Activated CD4-positive, alpha-beta memory T cell treated with anti-CD3 and anti-CD28 coated beads, Interleukin-2, amount 10 ng/mL, durations not matched to agents 7 days and 5 days (primary cell): ENCODE data around the gene WEE1. TPM values are rescaled to one million over a fixed set of nuclear protein-coding genes. Genes with fewer than 3 reads are reported as not detected.
"Not testable (repeated sequence)": the region's sequence is repeated elsewhere in the genome, so short reads cannot be mapped to it uniquely, and the experiment has no call there.

Experiments used
- CTCF ChIA-PET: fragments of 350-600 bp; sonication (Branson Sonifier 250); formaldehyde crosslinking; loops from one replicate; lab custom pipeline; 2021; ENCODE audit warnings: antibody characterized with exemption, inconsistent platforms; lab: Charles Lee
- POLR2A ChIA-PET: fragments of 350-600 bp; sonication (Branson Sonifier 250); formaldehyde crosslinking; loops from one replicate; lab custom pipeline; 2021; ENCODE audit warnings: antibody characterized with exemption; lab: Charles Lee
- DNase-seq: peaks from one replicate; pipeline ENCODE4 v3.0.0-alpha.2; 2020
- H3K27ac Mint-ChIP-seq: one replicate; pipeline ENCODE4 v1.8.0; 2021; ENCODE audit warnings: mild to moderate bottlenecking, mixed read lengths
- H3K27me3 Mint-ChIP-seq: one replicate; pipeline ENCODE4 v1.8.0; 2021; ENCODE audit warnings: mixed read lengths
- H3K36me3 Mint-ChIP-seq: one replicate; pipeline ENCODE4 v1.8.0; 2021; ENCODE audit warnings: low read depth, mixed read lengths
- H3K4me1 Mint-ChIP-seq: one replicate; pipeline ENCODE4 v1.8.0; 2021; ENCODE audit warnings: mixed read lengths
- H3K4me3 Mint-ChIP-seq: one replicate; pipeline ENCODE4 v1.8.0; 2021; ENCODE audit warnings: mild to moderate bottlenecking, mixed read lengths
- H3K9me3 Mint-ChIP-seq: one replicate; pipeline ENCODE4 v1.8.0; 2021; ENCODE audit warnings: mixed read lengths
- total RNA-seq, 2 experiments: library from RNA; stranded (reverse); gene quantifications; one replicate each; pipeline ENCODE4 v1.2.3, GENCODE V29; 2021

The WEE1 gene
- total RNA-seq, 2 experiments from 2014 or later, result 62.8 to 64.1 TPM

- no peaks in the 10 kb centered on the region for H3K4me1 Mint-ChIP-seq
- no peaks in the 10 kb centered on the region for H3K27me3 Mint-ChIP-seq
- ChIA-PET POLR2A (interaction anchor here (1.3 to 2.5 kb wide), 5 partner anchors 38 to 213 kb away, joined by 5 to 14 read pairs (median 7); partner anchors contain the start of gene WEE1), CTCF (interaction anchor here (0.5 to 4.7 kb wide), 47 partner anchors 9 to 773 kb away, joined by 3 to 103 read pairs (median 4); partner anchors contain the start of gene WEE1)
- no peaks in the 10 kb centered on the region for H3K36me3 Mint-ChIP-seq
- DNase-seq, result peak; percentile 80
- H3K4me3 Mint-ChIP-seq, result no peak overlapping the region
- no peaks in the 10 kb centered on the region for H3K9me3 Mint-ChIP-seq
- no peak overlapping the region for H3K27ac Mint-ChIP-seq
Observed at GRCh38 chr11:9535189-9535781, 38.2 kb upstream of the WEE1 start.

GRCh38 chr11:9538548-9538947 lies 34.9 kb upstream of the WEE1 start:
- ChIA-PET CTCF (interaction anchor here (1.2 kb wide), 1 partner anchor 75 kb away, joined by 8 read pairs; no protein-coding TSS in a partner anchor), POLR2A (interaction anchor here (1.3 kb wide), 1 partner anchor 75 kb away, joined by 4 read pairs; no protein-coding TSS in a partner anchor)
- no peak for DNase-seq
- no peak overlapping the region for H3K4me3 Mint-ChIP-seq
- H3K27me3 Mint-ChIP-seq, result no peaks in the 10 kb centered on the region
- H3K27ac Mint-ChIP-seq, result no peak overlapping the region
- no peaks in the 10 kb centered on the region for H3K36me3 Mint-ChIP-seq
- H3K4me1 Mint-ChIP-seq, result no peaks in the 10 kb centered on the region
- H3K9me3 Mint-ChIP-seq, result no peaks in the 10 kb centered on the region

- H3K27ac Mint-ChIP-seq, H3K4me3 Mint-ChIP-seq, POLR2A ChIA-PET, H3K27me3 Mint-ChIP-seq, DNase-seq, H3K4me1 Mint-ChIP-seq, H3K36me3 Mint-ChIP-seq, H3K9me3 Mint-ChIP-seq: not testable (repeated sequence)
- CTCF ChIA-PET, result interaction anchor here (2.2 kb wide), 1 partner anchor 15 kb away, joined by 7 read pairs; no protein-coding TSS in a partner anchor
Observed at GRCh38 chr11:9549216-9549615, 24.3 kb upstream of the WEE1 start.

- H3K9me3 Mint-ChIP-seq, result peaks cover 3% of the 10 kb centered on the region
Observed at GRCh38 chr11:9550191-9550628, 23.3 kb upstream of the WEE1 start.

GRCh38 chr11:9561279-9561982 lies 12.0 kb upstream of the WEE1 start:
- H3K9me3 Mint-ChIP-seq, result peaks cover 13% of the 10 kb centered on the region
- peaks cover 18% of the 10 kb centered on the region for H3K4me1 Mint-ChIP-seq
- H3K27me3 Mint-ChIP-seq, result no peaks in the 10 kb centered on the region
- POLR2A ChIA-PET, result interaction anchor here (1.4 kb wide), 1 partner anchor 14 kb away, joined by 4 read pairs; no protein-coding TSS in a partner anchor
- no peak for DNase-seq
- CTCF ChIA-PET, result interaction anchor here (1.0 kb wide), 1 partner anchor 75 kb away, joined by 3 read pairs; no protein-coding TSS in a partner anchor
- no peak overlapping the region for H3K4me3 Mint-ChIP-seq
- H3K36me3 Mint-ChIP-seq, result peaks cover 26% of the 10 kb centered on the region
- H3K27ac Mint-ChIP-seq, result no peak overlapping the region

More at GRCh38 chr11:9550191-9550628, 23.3 kb upstream of the WEE1 start:
- Mint-ChIP-seq H3K36me3 (peaks cover 7% of the 10 kb centered on the region), H3K27ac (no peak overlapping the region), H3K27me3 (no peaks in the 10 kb centered on the region), H3K4me1 (peaks cover 2% of the 10 kb centered on the region), H3K4me3 (no peak overlapping the region)
- POLR2A ChIA-PET, result interaction anchor here (0.8 kb wide), 1 partner anchor 23 kb away, joined by 3 read pairs; the partner anchor contains the start of gene WEE1
- CTCF ChIA-PET, result interaction anchor here (0.6 to 1.6 kb wide), 2 partner anchors 8 to 63 kb away, joined by 3 to 5 read pairs; no protein-coding TSS in a partner anchor
- DNase-seq, result no peak

- POLR2A ChIA-PET, result interaction anchor here (1.4 to 1.8 kb wide), 3 partner anchors 11 to 178 kb away, joined by 3 to 8 read pairs (median 4); partner anchors contain the start of genes IPO7 and WEE1
Observed at GRCh38 chr11:9562716-9563115, 10.8 kb upstream of the WEE1 start.

GRCh38 chr11:9563196-9563730 lies 10.2 kb upstream of the WEE1 start:
- peaks cover 13% of the 10 kb centered on the region for H3K9me3 Mint-ChIP-seq
- POLR2A ChIA-PET, result interaction anchor here (0.6 to 1.8 kb wide), 4 partner anchors 10 to 179 kb away, joined by 3 to 8 read pairs (median 4); partner anchors contain the start of genes IPO7 and WEE1
- CTCF ChIA-PET, result no interaction called here
- H3K27me3 Mint-ChIP-seq, result no peaks in the 10 kb centered on the region
- H3K27ac Mint-ChIP-seq, result no peak overlapping the region
- H3K4me1 Mint-ChIP-seq, result peaks cover 28% of the 10 kb centered on the region
- DNase-seq, result no peak
- no peak overlapping the region for H3K4me3 Mint-ChIP-seq
- H3K36me3 Mint-ChIP-seq, result peaks cover 22% of the 10 kb centered on the region

More at GRCh38 chr11:9562716-9563115, 10.8 kb upstream of the WEE1 start:
- no peaks in the 10 kb centered on the region for H3K27me3 Mint-ChIP-seq
- H3K4me1 Mint-ChIP-seq, result peaks cover 25% of the 10 kb centered on the region
- H3K27ac Mint-ChIP-seq, result no peak overlapping the region
- peaks cover 23% of the 10 kb centered on the region for H3K36me3 Mint-ChIP-seq
- H3K9me3 Mint-ChIP-seq, result peaks cover 13% of the 10 kb centered on the region
- CTCF ChIA-PET, result interaction anchor here (1.0 kb wide), 1 partner anchor 50 kb away, joined by 4 read pairs; no protein-coding TSS in a partner anchor
- DNase-seq, result peak; percentile 23
- H3K4me3 Mint-ChIP-seq, result no peak overlapping the region

GRCh38 chr11:9565822-9566560 lies 7.5 kb upstream of the WEE1 start:
- Mint-ChIP-seq H3K4me1 (peaks cover 42% of the 10 kb centered on the region), H3K4me3 (peak overlapping the region; percentile 52), H3K27me3 (peaks cover 2% of the 10 kb centered on the region), H3K36me3 (peaks cover 14% of the 10 kb centered on the region), H3K9me3 (peaks cover 8% of the 10 kb centered on the region), H3K27ac (peak overlapping the region; percentile 83)
- peak; percentile 73 for DNase-seq
- ChIA-PET POLR2A (interaction anchor here (0.6 to 2.2 kb wide), 6 partner anchors 8 to 883 kb away, joined by 3 to 19 read pairs (median 5); partner anchors contain the start of gene WEE1), CTCF (interaction anchor here (0.7 to 3.5 kb wide), 5 partner anchors 8 to 182 kb away, joined by 3 to 18 read pairs (median 3); partner anchors contain the start of gene WEE1)

- no peak for DNase-seq
- peak overlapping the region; percentile 83 for H3K27ac Mint-ChIP-seq
- peaks cover 3% of the 10 kb centered on the region for H3K9me3 Mint-ChIP-seq
- H3K4me1 Mint-ChIP-seq, result peaks cover 43% of the 10 kb centered on the region
- H3K27me3 Mint-ChIP-seq, result peaks cover 2% of the 10 kb centered on the region
- ChIA-PET POLR2A (interaction anchor here (1.9 to 2.2 kb wide), 3 partner anchors 10 to 107 kb away, joined by 4 to 19 read pairs (median 6); no protein-coding TSS in a partner anchor), CTCF (interaction anchor here (0.8 to 3.5 kb wide), 5 partner anchors 10 to 182 kb away, joined by 3 to 18 read pairs (median 4); no protein-coding TSS in a partner anchor)
- H3K4me3 Mint-ChIP-seq, result no peak overlapping the region
- H3K36me3 Mint-ChIP-seq, result peaks cover 7% of the 10 kb centered on the region
Observed at GRCh38 chr11:9566561-9567063, 6.9 kb upstream of the WEE1 start.

- peaks cover 3% of the 10 kb centered on the region for H3K36me3 Mint-ChIP-seq
- DNase-seq, result no peak
- ChIA-PET POLR2A (no interaction called here), CTCF (interaction anchor here (0.8 to 3.5 kb wide), 5 partner anchors 9 to 46 kb away, joined by 4 to 18 read pairs (median 4); no protein-coding TSS in a partner anchor)
- no peak overlapping the region for H3K4me3 Mint-ChIP-seq
- peaks cover 49% of the 10 kb centered on the region for H3K4me1 Mint-ChIP-seq
- H3K27me3 Mint-ChIP-seq, result peaks cover 2% of the 10 kb centered on the region
- no peak overlapping the region for H3K27ac Mint-ChIP-seq
- no peaks in the 10 kb centered on the region for H3K9me3 Mint-ChIP-seq
Observed at GRCh38 chr11:9567401-9567800, 6.1 kb upstream of the WEE1 start.

GRCh38 chr11:9568161-9568853 lies 5.2 kb upstream of the WEE1 start:
- Mint-ChIP-seq H3K27ac (no peak overlapping the region), H3K9me3 (no peaks in the 10 kb centered on the region), H3K4me3 (no peak overlapping the region), H3K4me1 (peaks cover 48% of the 10 kb centered on the region), H3K27me3 (peaks cover 2% of the 10 kb centered on the region), H3K36me3 (peaks cover 3% of the 10 kb centered on the region)
- CTCF ChIA-PET, result interaction anchor here (1.4 to 1.5 kb wide), 2 partner anchors 9 to 33 kb away, joined by 4 read pairs; no protein-coding TSS in a partner anchor
- no peak for DNase-seq
- POLR2A ChIA-PET, result interaction anchor here (0.9 to 1.1 kb wide), 2 partner anchors 45 to 108 kb away, joined by 3 to 4 read pairs; partner anchors contain the start of gene ZNF143
